Epithelial cell of esophagus (primary cell): Measurements from ENCODE around the gene P3R3URF.

Experiments used
- DNase-seq: peaks from one replicate; pipeline ENCODE4 v3.0.0; 2010; ENCODE audit warnings: low read depth
- H3K4me3 ChIP-seq: 2 replicates; pipeline ENCODE4 v1.5.1; 2011; ENCODE audit warnings: mild to moderate bottlenecking, low read length, control low read depth
- TF ChIP-seq, protein P1 (sequence below): IDR thresholded peaks from 2 replicates; pipeline ENCODE4 v1.5.1; 2011; ENCODE audit warnings: low read depth, mild to moderate bottlenecking, low read length, control low read depth, inconsistent platforms; ENCODE audit not compliant: insufficient read depth; ENCODE audit errors: missing control alignments

Gene P3R3URF

DNA sequence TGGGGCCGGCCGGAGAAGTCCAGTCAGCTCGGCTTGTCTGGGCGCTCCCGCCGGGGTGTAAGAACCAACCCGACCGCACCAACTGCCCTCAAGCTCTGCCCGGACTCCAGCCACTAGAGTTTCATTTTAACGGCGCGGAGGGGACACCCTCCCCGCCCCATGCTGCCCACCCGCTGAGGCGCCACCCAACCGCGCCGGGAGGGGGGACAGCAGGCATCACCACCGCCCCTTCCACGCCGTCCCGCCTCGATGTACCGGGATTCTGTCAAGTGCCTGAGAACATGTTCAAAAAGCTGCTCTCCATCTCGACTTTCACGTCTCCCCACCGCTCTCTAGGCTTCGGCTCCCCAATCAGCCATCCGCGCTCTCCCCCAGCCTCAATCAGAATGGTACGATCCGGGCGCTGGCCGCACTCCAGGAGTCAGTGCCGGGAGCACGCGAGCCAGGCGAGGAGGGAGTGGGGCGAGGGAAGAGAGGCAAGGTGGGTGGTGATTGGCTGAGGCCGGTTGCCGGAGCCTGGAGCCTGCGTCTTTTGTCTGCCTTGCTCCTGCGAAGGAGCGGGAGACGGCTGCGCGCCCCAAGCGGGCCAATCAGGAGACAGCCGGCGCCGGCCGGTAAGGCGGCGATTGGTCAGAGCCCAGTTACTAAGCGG lies 43.6 kb downstream of the P3R3URF start, which contains the start of gene PIK3R3:
Gene PIK3R3, minus strand, starts transcription at position 101 of the 652 bp plus-strand sequence. CDS start 677 bp downstream, outside the sequence.
- peak; percentile 99 for DNase-seq
- peak within 1 kb of the TSS; percentile 78 for H3K4me3 ChIP-seq
- TF ChIP-seq, protein P1, sequence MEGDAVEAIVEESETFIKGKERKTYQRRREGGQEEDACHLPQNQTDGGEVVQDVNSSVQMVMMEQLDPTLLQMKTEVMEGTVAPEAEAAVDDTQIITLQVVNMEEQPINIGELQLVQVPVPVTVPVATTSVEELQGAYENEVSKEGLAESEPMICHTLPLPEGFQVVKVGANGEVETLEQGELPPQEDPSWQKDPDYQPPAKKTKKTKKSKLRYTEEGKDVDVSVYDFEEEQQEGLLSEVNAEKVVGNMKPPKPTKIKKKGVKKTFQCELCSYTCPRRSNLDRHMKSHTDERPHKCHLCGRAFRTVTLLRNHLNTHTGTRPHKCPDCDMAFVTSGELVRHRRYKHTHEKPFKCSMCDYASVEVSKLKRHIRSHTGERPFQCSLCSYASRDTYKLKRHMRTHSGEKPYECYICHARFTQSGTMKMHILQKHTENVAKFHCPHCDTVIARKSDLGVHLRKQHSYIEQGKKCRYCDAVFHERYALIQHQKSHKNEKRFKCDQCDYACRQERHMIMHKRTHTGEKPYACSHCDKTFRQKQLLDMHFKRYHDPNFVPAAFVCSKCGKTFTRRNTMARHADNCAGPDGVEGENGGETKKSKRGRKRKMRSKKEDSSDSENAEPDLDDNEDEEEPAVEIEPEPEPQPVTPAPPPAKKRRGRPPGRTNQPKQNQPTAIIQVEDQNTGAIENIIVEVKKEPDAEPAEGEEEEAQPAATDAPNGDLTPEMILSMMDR = no peak

GRCh38 chr1:46131712-46132528 lies 44.4 kb downstream of the P3R3URF start:
- peak; percentile 55 for DNase-seq
- peak overlapping the region; percentile 78 for H3K4me3 ChIP-seq
- TF ChIP-seq, protein P1 = no peak

- peak overlapping the region; percentile 78 for H3K4me3 ChIP-seq
- DNase-seq = peak; percentile 10
- TF ChIP-seq, protein P1 = no peak
These were observed 45.2 kb downstream of the P3R3URF start for GRCh38 chr1:46131093-46131492.

GRCh38 chr1:46130606-46131005 lies 45.7 kb downstream of the P3R3URF start:
- DNase-seq = no peak
- H3K4me3 ChIP-seq = peak overlapping the region; percentile 78

GRCh38 chr1:46130121-46130520 lies 46.2 kb downstream of the P3R3URF start:
- peak overlapping the region; percentile 78 for H3K4me3 ChIP-seq
- DNase-seq = no peak
- TF ChIP-seq, protein P1 = no peak

More at GRCh38 chr1:46130606-46131005, 45.7 kb downstream of the P3R3URF start:
- TF ChIP-seq, protein P1 = no peak

DNA sequence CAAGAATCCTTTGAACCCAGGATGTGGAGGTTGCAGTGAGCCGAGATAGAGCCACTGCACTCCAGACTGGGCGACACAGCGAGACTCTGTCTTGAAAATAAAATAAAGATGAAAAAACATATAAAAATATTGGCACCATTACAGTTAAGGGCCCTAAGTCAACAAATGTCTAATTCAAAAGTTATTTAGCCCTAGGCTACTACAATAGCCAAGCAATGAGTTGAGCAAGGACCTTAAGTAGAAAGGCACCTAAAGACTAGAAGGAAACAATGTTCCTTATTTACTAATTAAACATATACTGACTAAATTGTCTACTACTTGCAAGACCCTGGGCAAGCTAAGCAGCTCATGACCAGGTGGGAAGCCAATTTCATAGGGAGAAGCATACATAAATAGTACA lies 47.9 kb downstream of the P3R3URF start:
- DNase-seq = peak; percentile 76
- no peak overlapping the region for H3K4me3 ChIP-seq
- TF ChIP-seq, protein P1 = no peak
